PC-3 (cell line): ENCODE data around the gene GPATCH3.

ENCODE experiments used
- EZH2 ChIP-seq: fragments of 300-600 bp; sonication (generic); IDR thresholded peaks from one replicate; pipeline ENCODE4 v1.6.1; 2017; ENCODE audit warnings: antibody characterized with exemption, mild to moderate bottlenecking, low read length; ENCODE audit not compliant: unreplicated experiment
- TF ChIP-seq, protein P1 (sequence below): fragments of 300-600 bp; sonication (generic); conservative IDR thresholded peaks from 2 replicates; pipeline ENCODE4 v1.5.1; 2017; ENCODE audit warnings: antibody characterized with exemption, low read depth, mild to moderate bottlenecking, low read length

DNA sequence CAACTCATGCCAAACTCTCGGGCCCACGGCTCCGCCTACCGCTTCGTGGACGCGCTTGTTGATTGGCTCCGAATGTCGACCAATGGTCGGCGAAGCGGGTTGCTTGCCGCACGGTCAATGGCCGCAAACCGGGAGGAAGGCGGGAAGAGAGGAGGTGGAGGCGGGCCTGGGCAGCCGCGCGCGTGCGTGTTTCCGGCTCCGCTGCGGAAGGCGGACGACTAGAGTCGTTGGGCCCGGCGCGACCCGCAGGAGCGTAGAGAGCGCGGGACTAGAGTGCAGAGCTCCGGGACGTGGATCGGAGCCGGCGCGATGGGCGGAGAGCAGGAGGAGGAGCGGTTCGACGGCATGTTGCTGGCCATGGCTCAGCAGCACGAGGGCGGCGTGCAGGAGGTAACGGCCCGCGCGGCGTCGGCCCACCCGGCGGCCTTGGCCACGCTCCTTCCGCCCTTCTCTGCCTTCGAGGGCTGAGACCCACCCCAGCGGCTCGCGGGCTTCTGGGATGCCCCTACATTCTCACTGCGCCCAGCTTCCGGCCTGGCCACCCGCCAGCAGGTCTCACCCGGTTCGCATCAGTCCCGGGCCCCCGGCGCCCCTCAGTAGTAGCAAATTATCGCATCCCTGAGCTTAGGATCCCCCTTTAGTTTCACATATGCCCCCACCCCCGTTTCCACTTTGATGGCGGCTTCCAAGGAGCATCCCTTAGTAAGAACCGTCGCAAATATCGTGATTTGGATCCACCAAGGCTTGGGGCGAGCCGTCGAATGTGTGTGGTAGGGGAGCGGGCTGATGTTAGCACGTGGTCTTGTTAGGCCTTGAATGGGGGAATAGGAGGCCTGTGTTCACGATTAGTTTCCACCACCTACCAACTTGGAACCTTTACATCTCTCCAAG is 21.5 kb upstream of the GPATCH3 start, which contains the start of gene NUDC:
- TF ChIP-seq, protein P1, sequence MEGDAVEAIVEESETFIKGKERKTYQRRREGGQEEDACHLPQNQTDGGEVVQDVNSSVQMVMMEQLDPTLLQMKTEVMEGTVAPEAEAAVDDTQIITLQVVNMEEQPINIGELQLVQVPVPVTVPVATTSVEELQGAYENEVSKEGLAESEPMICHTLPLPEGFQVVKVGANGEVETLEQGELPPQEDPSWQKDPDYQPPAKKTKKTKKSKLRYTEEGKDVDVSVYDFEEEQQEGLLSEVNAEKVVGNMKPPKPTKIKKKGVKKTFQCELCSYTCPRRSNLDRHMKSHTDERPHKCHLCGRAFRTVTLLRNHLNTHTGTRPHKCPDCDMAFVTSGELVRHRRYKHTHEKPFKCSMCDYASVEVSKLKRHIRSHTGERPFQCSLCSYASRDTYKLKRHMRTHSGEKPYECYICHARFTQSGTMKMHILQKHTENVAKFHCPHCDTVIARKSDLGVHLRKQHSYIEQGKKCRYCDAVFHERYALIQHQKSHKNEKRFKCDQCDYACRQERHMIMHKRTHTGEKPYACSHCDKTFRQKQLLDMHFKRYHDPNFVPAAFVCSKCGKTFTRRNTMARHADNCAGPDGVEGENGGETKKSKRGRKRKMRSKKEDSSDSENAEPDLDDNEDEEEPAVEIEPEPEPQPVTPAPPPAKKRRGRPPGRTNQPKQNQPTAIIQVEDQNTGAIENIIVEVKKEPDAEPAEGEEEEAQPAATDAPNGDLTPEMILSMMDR: no peak
- no peak for TF ChIP-seq EZH2
